OCI-LY3 (cell line): ENCODE data around the gene NR3C1.

Source experiments
- CTCF ChIP-seq: fragments of 200-600, 300-600 bp; sonication (generic); IDR thresholded peaks from 2 replicates; pipeline ENCODE4 v1.5.1; 2014; ENCODE audit warnings: antibody characterized with exemption, low read length, low read depth
- EZH2phosphoT487 ChIP-seq: fragments of 200-600 bp; shearing (Covaris generic); IDR thresholded peaks from 2 replicates; pipeline ENCODE4 v1.6.1; 2018; ENCODE audit warnings: antibody characterized with exemption, mixed run types, low read depth

GRCh38 chr5:143401227-143402016, 2.1 kb downstream of the NR3C1 start:
- TF ChIP-seq CTCF (no peak), EZH2phosphoT487 (no peak)
